HG03103 (cell line): Measurements from ENCODE around the gene BIN1.

ENCODE experiments used
- ATAC-seq: cut with Tn5 transposase; IDR thresholded peaks from one replicate; pipeline ENCODE4 v1.9.1; 2021; ENCODE audit warnings: low read depth; ENCODE audit not compliant: unreplicated experiment

The BIN1 gene

GRCh38 chr2:127105656-127106456 is 1.1 kb downstream of the BIN1 start:
- no peak for ATAC-seq

- no peak for ATAC-seq
These were observed 1.9 kb downstream of the BIN1 start for GRCh38 chr2:127104881-127105655.

- no peak for ATAC-seq
These were observed 2.7 kb downstream of the BIN1 start for GRCh38 chr2:127104166-127104660.

DNA sequence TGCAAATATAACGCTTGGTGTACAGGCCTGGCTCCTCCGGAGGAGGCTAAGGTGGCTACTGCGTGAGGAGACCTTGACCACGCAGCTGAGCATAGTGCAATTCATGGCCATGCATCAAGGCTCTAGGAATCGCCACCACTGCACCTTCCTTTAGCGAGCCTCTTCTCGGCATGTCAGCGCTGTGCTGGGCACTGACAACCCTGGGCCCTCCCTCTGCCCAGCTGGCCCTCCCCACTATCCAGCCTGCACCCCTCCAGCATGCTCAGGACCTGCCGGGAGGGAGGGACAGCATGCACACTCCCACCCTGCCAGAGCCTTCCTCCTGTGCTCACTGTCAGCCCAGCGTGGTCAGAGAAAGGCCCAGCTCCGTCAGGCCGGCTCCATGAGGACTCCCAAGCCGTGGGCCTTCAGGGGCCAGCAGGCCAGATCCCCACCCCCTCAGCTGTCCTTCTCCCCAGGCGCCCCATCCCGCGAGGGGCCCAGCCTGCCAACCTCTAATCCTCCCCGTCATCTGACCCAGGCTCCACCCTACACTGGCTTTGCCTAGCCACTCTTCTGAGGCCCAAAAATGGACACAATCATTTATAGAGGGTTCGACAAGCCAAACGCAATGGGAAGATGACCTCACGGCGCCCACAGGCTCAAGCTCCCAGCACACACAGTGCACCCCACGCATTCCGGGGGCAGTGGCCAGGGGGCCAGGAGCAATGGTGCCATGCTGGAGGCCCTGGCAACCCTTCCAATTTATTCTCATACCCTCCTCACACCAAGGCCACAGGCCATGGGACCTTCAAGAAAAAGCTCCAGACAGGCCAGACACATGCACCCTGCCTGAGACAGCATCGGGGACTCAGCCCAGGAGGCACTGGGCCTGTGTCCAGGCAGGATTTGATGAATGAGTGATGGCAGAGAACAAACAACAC is 3.5 kb downstream of the BIN1 start:
- no peak for ATAC-seq

- no peak for ATAC-seq
These were observed 4.3 kb downstream of the BIN1 start for GRCh38 chr2:127102521-127103242.

- ATAC-seq = no peak
These were observed 5.0 kb downstream of the BIN1 start for GRCh38 chr2:127101756-127102477.

GRCh38 chr2:127101048-127101611 is 5.8 kb downstream of the BIN1 start:
- no peak for ATAC-seq

GRCh38 chr2:127100251-127101047 is 6.5 kb downstream of the BIN1 start:
- no peak for ATAC-seq

DNA sequence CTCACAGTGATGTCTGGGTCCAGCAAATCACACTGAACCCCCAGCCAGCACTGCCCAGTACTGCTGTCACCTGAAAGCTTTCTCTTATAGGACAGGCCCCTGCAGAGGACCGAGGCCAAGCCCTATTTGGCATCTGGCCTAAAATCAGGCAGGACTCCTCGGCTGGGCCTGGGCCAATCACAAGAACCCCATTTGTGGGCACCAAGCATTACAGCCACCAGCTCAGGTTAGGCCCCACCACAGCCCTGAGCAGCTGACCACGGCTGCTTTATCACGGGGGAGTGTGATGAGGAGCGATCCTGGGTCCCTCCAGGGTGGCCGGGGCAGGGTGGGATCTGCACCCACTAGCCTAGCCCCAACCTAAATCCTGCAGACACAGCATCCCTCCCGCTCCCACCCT is 8.2 kb downstream of the BIN1 start:
- no peak for ATAC-seq

GRCh38 chr2:127097841-127098651 is 8.9 kb downstream of the BIN1 start:
- no peak for ATAC-seq

DNA sequence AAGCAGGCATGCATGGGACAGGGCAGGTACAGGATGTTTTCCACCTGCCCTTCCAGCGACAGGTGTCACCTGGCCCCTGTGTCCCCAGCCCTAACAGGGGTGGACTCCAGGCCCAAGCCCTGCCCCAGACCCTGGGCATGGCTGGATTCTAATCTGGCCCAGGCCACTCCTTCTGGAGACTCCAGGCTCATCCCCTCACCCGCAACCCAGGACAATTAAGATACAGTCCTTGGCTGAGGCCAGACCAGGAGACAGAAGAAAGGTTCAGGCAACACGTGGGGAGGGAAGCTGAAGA is 9.5 kb downstream of the BIN1 start:
- no peak for ATAC-seq

DNA sequence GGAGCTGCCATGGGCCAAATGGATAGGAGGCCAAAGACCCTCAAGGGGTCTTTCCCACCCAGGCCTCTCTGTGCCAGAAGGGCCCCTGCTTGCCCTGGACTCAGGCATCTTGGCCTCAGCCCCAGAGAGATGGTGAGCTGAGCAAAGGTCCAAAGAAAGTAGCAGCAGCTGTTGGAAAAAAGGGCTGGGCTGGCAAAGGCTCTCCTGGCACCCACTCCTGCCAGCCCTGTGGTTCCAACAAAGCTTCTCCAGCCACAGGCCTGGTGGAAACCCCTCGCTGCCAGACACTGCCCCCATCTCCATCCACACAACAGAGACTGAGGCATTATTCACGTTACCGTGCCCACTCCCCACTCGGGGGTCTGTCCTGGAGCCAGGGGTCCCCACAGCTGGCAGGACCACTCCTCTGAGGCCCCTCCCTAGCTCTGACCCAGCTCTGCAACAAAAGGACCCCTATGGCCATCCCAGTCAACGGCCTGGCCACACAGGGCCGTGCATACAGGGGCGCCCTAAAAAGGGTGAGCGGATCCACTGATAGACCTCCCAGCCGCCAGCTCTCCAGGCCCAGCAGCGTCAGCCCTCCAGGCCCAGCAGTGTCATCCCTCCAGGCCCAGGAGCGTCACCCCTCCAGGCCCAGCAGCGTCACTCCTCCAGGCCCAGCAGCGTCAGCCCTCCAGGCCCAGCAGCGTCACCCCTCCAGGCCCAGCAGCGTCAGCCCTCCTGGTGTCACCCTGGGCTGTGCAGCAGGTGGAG is 10.1 kb downstream of the BIN1 start:
- ATAC-seq = no peak

- ATAC-seq = no peak
These were observed 10.7 kb downstream of the BIN1 start for GRCh38 chr2:127096280-127096679.

GRCh38 chr2:127095784-127096183 is 11.2 kb downstream of the BIN1 start:
- no peak for ATAC-seq

DNA sequence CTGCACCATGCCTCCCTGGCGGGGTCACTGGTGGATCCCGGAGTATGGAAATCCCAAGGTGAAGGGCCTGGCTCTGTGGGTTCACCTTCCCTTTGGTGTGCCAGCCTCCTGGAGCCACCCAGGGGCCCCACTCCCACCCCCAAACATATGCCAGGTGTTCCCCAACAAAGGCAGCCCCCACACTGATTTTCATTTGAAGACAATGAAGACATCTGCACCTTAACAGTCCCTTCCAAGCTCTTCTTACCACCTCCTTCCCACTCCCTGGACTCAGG is 11.7 kb downstream of the BIN1 start:
- ATAC-seq = no peak

- no peak for ATAC-seq
These were observed 12.2 kb downstream of the BIN1 start for GRCh38 chr2:127094509-127095366.
